HG03064 (cell line): ENCODE measurements around the gene SLC22A7.

ENCODE experiments used
- ATAC-seq: cut with Tn5 transposase; IDR thresholded peaks from one replicate; pipeline ENCODE4 v1.9.1; 2021; ENCODE audit warnings: low read depth; ENCODE audit not compliant: unreplicated experiment

SLC22A7 gene

DNA sequence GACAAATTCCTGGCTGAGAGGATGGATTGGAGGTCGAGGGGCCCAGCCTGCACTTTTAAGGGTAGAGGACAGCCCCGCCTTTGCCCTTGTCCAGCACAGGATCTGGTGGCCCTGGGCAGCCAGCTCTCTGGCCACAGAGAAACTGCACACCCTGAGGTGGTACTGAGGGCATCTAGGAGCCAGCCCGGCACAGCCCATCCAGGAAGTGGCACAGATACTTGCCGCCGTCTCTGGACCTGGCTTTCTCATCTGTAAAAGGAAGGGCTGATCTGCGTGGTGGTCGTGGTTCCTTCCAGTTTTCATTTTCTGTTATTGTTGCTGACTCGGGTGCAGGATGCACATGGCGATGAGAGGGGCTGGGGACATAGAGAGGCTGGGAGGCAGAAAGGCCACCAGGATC, 16.0 kb upstream of the SLC22A7 start:
- ATAC-seq: no peak

DNA sequence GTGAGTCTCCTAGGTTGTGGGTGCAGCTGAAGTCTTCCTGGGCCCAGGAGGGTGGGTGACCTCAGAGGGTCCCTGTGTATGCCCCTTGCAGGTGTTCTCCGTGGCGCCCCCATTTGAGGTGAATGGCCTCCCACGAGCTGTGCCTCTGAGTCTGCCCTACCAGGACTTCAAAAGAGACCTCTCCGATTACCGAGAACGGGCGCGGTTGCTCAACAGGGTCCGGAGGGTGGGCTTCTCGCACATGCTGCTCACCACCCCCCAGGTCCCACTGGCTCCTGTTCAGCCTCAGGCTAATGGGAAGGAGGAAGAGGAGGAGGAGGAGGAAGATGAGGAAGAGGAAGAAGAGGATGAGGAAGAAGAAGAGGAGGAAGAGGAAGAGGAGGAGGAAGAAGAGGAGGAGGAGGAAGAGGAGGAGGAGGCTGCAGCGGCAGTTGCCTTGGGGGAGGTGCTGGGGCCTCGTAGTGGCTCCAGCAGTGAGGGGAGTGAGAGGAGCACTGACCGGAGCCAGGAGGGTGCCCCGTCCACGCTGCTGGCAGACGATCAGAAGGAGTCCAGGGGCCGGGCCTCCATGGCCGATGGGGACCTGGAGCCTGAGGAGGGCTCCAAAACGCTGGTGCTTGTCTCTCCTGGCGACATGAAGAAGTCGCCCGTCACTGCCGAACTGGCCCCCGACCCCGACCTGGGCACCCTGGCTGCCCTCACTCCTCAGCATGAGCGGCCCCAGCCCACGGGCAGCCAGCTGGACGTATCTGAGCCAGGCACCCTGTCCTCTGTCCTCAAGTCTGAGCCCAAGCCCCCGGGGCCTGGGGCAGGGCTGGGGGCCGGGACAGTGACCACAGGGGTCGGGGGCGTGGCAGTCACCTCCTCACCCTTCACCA, 15.2 kb upstream of the SLC22A7 start:
- no peak for ATAC-seq

DNA sequence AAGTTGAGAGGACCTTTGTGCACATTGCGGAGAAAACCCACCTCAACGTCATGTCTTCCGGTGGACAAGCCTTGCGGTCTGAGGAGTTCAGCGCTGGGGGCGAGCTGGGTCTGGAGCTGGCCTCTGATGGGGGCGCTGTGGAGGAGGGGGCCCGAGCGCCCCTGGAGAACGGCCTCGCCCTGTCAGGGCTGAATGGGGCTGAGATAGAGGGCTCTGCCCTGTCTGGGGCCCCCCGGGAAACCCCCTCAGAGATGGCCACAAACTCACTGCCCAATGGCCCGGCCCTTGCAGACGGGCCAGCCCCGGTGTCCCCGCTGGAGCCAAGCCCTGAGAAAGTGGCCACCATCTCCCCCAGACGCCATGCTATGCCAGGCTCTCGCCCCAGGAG, 14.6 kb upstream of the SLC22A7 start:
- no peak for ATAC-seq

DNA sequence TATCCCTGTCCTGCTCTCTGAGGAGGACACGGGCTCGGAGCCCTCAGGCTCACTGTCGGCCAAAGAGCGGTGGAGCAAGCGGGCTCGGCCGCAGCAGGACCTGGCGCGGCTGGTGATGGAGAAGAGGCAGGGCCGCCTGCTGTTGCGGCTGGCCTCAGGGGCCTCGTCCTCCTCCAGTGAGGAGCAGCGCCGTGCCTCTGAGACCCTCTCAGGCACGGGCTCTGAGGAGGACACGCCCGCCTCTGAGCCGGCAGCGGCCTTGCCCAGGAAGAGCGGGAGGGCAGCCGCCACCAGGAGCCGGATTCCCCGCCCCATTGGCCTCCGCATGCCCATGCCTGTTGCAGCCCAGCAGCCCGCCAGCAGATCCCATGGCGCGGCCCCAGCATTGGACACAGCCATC, 14.2 kb upstream of the SLC22A7 start:
- no peak for ATAC-seq

DNA sequence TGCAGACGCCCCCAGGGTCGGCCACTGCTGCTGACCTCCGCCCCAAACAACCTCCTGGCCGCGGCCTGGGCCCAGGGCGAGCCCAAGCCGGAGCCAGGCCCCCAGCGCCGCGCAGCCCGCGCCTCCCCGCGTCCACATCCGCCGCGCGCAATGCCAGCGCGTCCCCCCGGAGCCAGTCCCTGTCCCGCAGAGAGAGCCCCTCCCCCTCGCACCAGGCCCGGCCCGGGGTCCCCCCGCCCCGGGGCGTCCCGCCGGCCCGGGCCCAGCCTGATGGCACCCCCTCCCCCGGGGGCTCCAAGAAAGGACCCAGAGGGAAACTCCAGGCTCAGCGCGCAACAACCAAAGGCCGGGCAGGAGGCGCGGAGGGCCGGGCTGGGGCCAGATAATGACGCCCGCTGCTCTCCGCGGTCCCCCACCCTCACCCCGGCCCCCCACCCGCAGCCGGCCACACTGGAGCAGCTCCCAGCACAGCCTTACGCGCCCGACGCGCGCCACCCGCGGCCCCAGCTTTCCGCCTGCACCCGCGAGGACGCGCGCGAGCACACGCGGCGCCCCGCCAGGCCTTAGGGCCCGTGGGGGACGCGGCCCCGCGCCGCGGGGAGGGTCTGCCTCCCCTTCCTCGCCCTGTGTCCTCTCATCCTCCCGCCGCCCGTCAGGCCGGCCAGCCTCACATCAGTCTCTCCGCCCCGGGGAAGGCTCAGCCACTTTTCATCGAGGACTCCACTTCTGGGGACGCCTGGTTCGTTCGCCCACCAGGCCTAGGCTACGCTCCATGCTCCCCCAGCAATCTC, 12.9 kb upstream of the SLC22A7 start:
- no peak for ATAC-seq

DNA sequence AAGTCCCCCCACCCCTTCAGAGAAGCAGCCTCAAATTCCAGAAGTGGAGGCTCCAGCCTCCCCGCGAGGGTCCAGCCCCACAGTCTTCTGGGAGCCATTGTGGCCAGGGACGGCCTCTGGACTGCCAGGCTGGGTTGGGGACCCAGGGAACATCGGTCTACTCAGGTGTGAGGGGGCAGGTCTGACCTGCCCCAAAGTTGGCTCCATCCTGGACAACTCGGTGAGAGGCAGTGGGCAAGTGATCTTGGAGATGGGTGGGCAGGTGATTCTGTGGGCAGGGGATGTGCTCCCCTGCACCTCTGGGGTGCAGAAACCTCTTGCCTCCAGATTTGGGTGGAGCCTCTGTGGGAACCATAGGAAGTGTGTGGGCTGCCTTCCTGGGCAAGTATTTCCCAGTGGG, 12.2 kb upstream of the SLC22A7 start:
- ATAC-seq: no peak

DNA sequence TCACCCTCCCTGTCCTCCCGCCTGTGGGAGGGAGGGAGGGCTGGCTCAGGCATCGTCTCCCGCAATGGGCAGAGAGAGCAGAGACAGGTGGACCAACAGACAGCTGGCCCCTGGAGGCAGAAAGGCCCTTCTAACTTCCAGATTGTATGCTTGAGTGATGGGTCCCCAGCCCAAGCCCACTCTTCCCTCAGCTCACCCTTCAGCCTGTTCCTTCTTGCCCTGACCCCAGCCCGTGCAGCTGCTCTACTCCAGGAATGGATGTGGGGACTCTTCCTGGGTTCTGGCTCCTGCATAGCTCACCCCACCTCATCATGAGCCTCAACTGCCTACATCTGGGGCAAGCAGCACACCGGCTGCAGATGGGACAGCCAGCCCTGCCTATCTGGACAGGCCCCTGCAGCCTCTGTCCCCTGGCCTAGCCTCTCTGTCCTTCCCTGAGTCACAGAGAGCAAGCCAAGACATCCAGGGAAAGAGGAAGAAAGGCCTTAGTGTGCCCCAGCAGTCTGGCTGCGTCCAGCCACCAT, 11.5 kb upstream of the SLC22A7 start:
- no peak for ATAC-seq

DNA sequence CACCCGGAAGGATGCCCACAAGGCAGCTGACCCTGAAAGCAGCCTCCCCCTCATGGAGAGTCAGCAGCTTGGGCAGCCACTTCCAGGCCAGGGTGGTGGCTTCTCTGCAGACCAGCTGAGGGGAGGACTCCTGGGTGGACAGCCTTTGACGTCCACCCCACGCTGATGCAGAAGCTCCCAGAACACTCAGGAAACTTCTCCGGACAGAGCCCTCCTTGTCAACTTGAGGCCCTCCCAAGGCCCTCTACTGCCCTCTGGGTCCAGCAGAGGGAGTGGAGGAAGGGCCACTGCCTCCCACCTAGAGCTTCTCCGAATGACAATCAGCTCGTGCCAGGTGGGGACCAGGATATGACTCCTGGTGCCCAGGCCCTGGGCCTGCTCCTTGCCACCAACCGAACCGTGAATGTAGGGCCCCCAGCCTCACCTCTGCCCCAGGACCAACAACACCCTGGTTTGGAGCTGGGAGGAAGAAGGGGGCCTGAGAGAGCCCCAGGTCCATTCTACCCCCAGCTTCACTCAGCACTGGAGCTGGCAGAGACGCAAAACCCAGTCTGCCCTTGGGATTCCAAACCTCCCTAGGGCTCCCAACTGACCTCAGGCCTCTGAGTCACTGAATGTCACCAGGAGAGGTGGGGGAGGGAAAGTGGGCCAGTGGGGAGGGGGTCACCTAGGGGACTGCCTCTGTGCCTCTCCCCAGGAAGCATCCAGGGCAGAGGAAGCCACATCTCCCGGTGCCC, 10.9 kb upstream of the SLC22A7 start:
- no peak for ATAC-seq

DNA sequence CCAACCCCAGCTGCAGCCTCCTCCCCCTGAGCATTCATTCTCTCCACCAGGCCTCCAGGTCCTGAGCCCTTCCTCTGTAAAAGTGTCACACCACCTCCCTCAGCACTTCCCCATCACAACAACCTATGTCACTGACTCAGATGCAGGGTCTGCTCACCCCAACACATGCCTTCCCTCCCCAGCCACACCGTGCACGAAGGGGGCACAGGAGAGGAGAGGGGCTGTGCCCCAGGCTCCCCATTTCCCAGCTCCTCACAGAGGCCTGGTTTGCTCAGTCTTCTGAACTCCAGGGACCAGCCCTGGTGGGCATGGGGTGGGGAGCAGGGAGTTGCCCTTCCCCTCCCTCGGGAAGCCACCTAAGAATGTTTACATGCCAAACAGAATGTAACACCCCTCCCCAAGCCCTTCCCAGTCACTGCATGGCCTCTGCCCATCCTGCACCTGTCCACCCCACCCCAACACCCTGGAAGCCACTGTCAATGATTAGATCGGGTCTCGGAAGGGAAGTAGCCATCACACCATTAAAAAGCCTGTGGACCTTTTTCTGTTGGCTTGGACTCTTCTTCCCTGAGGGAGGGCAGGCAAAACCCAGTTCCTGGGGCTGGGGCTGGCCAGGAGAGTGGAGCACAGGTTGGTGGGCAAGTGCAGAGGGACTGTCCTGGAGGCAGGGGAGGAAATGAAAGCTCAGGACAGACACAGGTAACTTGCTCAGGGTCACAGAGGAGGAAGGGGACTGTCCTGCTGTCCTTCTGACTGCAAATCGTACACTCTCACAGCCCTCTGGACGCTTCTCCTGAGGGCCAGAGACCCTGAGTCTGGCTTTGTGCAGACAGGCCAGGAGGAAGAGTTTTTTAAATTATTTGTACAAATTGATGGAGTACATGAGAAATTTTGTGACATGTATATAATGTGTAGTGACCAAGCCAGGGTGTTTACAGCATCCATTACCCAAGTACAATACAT, 10.1 kb upstream of the SLC22A7 start:
- no peak for ATAC-seq

DNA sequence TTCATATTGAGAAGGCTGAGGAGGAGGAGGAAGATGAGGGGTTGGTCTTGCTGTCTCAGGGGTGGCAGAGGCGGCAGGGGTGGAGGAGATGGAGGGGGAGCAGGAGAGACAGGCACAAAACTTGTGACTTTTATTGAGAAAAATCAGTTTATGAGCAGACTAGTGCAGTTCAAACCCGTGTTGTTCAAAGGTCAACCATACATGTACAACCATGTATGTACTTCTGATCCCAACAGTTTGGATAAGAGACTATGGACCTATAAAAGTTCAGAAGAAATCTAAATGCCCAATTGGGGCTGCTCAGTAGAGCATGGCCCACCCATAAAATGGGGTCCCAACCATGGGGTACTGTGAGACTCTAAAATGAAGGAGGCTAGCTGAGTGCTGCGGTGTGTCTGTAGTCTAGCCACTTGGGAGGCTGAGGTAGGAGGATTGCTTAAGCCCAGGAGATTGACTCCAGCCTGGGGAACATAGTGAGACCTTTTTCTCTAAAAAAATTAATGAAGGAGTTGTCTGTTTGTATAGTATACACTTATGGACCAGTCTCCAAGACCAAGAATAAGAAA, 7.6 kb upstream of the SLC22A7 start:
- ATAC-seq: no peak

DNA sequence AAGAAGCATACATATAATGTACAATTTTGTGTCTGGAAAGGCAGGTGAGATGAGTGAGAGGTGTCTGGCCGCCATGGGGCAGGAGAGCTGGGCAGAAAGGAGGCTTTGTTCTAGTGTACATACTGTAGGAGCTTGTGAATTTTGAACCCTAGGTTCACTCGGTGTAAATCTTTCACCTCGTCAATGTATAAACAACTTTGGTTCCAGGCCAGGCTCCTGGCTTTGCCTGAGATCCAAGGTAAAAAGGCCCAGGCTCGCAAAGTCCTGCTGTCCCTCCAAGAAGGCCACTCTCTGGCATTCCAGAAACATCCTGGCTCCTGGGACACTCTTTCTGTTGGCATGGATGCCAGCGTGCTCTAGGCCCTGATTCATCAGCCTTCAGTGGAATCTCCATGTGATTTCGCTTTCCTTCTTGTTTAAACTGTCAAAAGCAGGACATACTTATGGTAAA, 7.1 kb upstream of the SLC22A7 start:
- no peak for ATAC-seq

DNA sequence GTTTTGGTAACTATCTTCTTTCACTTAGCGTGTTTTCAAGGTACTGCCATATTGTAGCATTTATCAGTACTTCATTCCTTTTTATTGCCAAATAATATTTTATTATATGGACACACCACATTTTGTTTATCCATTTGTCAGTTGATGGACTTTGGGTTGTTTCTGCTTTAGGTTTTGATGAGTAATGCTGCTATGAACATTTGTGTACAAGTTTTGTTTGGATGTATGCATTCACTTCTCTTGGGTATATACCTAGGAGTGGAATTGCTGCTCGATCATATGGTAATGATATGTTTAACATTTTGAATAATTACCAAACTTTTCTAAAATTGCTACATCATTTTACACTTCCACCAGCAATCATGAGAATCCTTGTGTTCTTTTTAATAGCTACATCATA, 6.4 kb upstream of the SLC22A7 start:
- no peak for ATAC-seq

DNA sequence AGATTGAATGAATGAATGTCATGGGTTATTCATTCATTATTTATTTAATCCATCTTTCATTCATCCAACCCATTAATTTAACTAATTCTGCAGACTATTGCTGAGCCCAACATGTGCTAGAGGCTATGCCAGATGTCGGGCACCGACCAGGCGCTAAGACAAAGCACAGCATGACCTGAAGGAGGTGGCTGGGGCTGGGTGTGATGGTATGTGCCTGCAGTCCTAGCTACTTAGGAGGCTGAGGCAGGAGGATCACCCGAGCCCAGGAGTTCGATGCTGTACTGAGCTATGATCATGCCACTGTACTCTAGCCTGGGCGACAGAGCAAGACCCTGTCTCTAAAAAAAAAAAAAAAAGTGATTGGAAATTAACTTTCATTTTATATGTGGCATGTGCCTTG, 5.7 kb upstream of the SLC22A7 start:
- no peak for ATAC-seq

DNA sequence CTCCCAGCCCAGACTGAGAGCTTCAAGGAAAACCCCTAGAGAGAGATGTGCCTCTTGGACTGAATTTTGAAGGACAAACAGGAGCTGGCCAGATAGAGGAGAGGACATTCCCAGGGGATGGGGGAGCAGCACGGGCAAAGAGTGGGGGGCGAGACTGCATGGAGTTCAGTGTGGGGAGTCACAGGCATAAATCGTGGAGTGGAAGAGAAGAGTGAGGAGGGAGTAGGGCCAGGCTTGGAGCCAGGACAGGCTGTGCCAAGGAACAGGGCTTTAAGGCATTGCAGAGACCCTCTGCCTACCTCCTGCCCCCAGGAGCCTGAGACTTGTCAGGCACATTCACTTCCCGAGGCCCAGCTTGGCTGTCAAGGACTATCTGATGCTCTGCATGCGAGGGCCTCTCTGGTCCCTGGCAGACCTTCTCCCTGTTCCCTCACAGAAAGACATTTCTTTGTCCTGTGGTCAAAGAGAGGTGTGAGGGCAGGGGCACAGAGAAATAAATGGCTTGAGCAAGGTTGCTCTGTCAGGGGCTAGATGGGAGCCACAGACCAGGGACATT, 5.2 kb upstream of the SLC22A7 start:
- no peak for ATAC-seq

DNA sequence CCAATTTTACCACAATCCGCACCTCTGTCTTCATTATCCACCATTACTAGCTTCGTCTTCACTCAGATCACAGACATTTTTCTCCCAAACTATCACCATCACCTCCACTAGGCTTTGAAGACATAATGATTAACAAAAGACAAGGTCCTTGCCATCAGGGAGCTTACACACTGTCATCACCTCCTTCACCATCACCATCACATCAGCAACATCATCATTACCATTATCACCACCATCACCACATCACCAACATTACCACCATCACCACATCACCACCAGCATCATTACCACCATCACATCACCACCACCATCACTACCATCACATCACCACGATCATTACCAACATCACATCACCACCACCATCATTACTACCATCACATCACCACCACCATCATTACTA, 4.4 kb upstream of the SLC22A7 start:
- ATAC-seq: no peak

DNA sequence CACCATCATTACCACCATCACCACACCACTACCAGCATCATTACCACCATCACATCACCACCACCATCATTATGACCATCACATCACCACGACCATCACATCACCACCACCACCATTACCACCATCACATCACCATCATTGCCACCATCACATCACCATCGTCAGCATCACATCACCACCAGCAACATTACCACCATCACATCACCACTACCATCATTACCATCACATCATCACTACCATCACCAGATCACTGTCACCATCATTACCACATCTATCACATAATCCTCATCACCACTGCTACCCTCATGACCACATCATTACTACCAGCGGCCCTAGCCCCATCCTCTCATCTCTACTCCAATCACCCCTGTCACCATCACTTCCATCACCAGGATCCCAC, 3.5 kb upstream of the SLC22A7 start:
- no peak for ATAC-seq

DNA sequence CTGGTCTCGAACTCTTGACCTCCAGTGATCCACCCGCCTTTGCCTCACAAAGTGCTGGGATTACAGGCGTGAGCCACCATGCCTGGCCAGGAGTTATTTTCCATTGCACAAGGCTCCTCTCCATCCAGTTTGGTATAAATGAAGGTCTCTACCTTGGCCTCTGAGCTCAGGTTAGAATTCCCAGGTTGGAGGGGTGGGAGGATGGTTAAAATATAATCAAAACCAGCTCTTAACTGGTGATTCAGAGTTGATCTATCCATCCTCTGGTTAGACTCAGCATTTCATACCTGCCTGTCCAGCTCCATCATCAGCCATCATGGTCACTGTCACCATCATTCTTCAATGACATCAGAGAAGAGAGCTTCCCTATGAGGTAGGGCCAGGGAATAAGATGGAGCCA, 2.6 kb upstream of the SLC22A7 start:
- ATAC-seq: no peak

DNA sequence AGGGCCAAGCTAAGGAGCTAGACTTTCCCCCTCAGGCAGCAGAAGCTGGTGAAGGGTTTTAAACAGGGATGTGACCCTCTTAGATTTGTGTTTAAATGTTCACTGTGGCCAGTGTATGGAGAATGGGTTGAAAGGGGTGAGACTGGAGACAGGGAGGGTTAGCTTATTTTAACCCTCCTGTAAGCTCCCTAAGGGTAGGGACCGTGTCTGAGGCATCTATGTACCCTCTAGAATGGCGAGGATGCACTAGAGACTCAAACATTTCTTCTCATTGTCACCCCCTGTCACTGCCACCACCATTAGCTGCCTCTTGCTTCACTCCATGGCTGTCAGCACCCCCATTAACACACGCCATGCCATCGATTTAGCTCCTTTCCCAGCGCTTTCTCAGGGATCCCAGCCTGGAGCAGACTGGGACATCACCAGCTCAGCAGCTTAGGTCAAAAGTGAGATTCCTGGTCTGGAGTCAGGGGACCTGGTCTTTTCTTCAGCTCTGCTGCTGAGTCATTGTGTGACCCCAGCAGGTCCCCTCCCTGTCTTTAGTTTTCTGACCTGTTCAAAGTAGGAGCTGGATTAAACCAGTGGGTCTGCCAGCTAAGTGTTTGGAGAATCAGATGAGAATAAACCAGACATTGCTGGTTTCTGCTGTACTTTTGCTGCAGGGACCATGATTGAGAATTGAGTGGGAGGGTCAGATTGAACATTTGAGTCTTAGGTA, 1.1 kb upstream of the SLC22A7 start:
- no peak for ATAC-seq
